ENCODE results near the gene FHOD3.

FHOD3 gene

GRCh38 chr18:36283448-36283847 lies 14.1 kb upstream of the FHOD3 start:
- Histone ChIP-seq H3K4me3 (ENCODE audit: low read length) (no peak overlapping the region), H3K27me3 (replicated peaks; ENCODE audit: insufficient read depth, low read length) (no peaks in the 10 kb centered on the region), H3K4me2 (ENCODE audit: low read depth, low read length) (no peak overlapping the region), H4K20me1 (ENCODE audit: insufficient read depth, low read length) (no peaks in the 10 kb centered on the region), H3K9ac (ENCODE audit: low read length) (no peak overlapping the region), H3K27ac (ENCODE audit: low read length) (no peak overlapping the region), H3K4me1 (ENCODE audit: low read length) (no peaks in the 10 kb centered on the region), H3K79me2 (ENCODE audit: low read length) (no peaks in the 10 kb centered on the region), H3F3A (ENCODE audit: insufficient read depth, low read length) (no peaks in the 10 kb centered on the region), H3K36me3 (replicated peaks; ENCODE audit: insufficient read depth, low read length) (no peaks in the 10 kb centered on the region), H3K9me3 (replicated peaks; ENCODE audit: insufficient read depth, low read length) (no peaks in the 10 kb centered on the region), H2AFZ (ENCODE audit: low read length) (no peak overlapping the region), H3K9me2 (replicated peaks; ENCODE audit: insufficient read depth, low read length) (no peaks in the 10 kb centered on the region)
- no peak for TF ChIP-seq CTCF (IDR thresholded peaks at IDR 0.05; ENCODE audit: low read length)
- no peak for TF ChIP-seq EZH2 (optimal IDR thresholded peaks at IDR 0.05; ENCODE audit: low read depth, low read length)
- no peak for TF ChIP-seq EZH2phosphoT487 (IDR thresholded peaks at IDR 0.05; ENCODE audit: low read length)
- DNase-seq, result no peak

GRCh38 chr18:36284268-36284667 lies 13.2 kb upstream of the FHOD3 start:
- H3K9me3 ChIP-seq (replicated peaks; ENCODE audit: insufficient read depth, low read length), result no peaks in the 10 kb centered on the region
- no peak for DNase-seq
- H3K27me3 ChIP-seq (replicated peaks; ENCODE audit: insufficient read depth, low read length), result no peaks in the 10 kb centered on the region
- no peak for TF ChIP-seq EZH2phosphoT487 (IDR thresholded peaks at IDR 0.05; ENCODE audit: low read length)
- no peak for TF ChIP-seq CTCF (IDR thresholded peaks at IDR 0.05; ENCODE audit: low read length)
- no peak for TF ChIP-seq EZH2 (optimal IDR thresholded peaks at IDR 0.05; ENCODE audit: low read depth, low read length)
- H3K79me2 ChIP-seq (ENCODE audit: low read length), result no peaks in the 10 kb centered on the region
- no peak overlapping the region for H2AFZ ChIP-seq (ENCODE audit: low read length)
- H3K4me2 ChIP-seq (ENCODE audit: low read depth, low read length), result no peak overlapping the region
- no peaks in the 10 kb centered on the region for H4K20me1 ChIP-seq (ENCODE audit: insufficient read depth, low read length)
- H3K4me1 ChIP-seq (ENCODE audit: low read length), result no peaks in the 10 kb centered on the region
- H3K9ac ChIP-seq (ENCODE audit: low read length), result no peak overlapping the region
- no peaks in the 10 kb centered on the region for H3K9me2 ChIP-seq (replicated peaks; ENCODE audit: insufficient read depth, low read length)
- H3K4me3 ChIP-seq (ENCODE audit: low read length), result no peak overlapping the region
- H3K27ac ChIP-seq (ENCODE audit: low read length), result no peak overlapping the region
- H3K36me3 ChIP-seq (replicated peaks; ENCODE audit: insufficient read depth, low read length), result no peaks in the 10 kb centered on the region
- H3F3A ChIP-seq (ENCODE audit: insufficient read depth, low read length), result no peaks in the 10 kb centered on the region

GRCh38 chr18:36284671-36285295 lies 12.7 kb upstream of the FHOD3 start:
- Histone ChIP-seq H3K4me3 (ENCODE audit: low read length) (no peak overlapping the region), H3K27ac (ENCODE audit: low read length) (no peak overlapping the region), H2AFZ (ENCODE audit: low read length) (no peak overlapping the region), H3K9ac (ENCODE audit: low read length) (no peak overlapping the region), H3K79me2 (ENCODE audit: low read length) (no peaks in the 10 kb centered on the region), H4K20me1 (ENCODE audit: insufficient read depth, low read length) (no peaks in the 10 kb centered on the region), H3K9me2 (replicated peaks; ENCODE audit: insufficient read depth, low read length) (no peaks in the 10 kb centered on the region), H3K27me3 (replicated peaks; ENCODE audit: insufficient read depth, low read length) (no peaks in the 10 kb centered on the region), H3K4me2 (ENCODE audit: low read depth, low read length) (no peak overlapping the region), H3K4me1 (ENCODE audit: low read length) (no peaks in the 10 kb centered on the region), H3K36me3 (replicated peaks; ENCODE audit: insufficient read depth, low read length) (no peaks in the 10 kb centered on the region), H3K9me3 (replicated peaks; ENCODE audit: insufficient read depth, low read length) (no peaks in the 10 kb centered on the region), H3F3A (ENCODE audit: insufficient read depth, low read length) (no peaks in the 10 kb centered on the region)
- DNase-seq, result peak; percentile 64
- TF ChIP-seq CTCF (IDR thresholded peaks at IDR 0.05; ENCODE audit: low read length) (peak; percentile 93), EZH2 (optimal IDR thresholded peaks at IDR 0.05; ENCODE audit: low read depth, low read length) (no peak), EZH2phosphoT487 (IDR thresholded peaks at IDR 0.05; ENCODE audit: low read length) (no peak)

Measured in MM.1S (cell line).